ENCODE results near the gene RAB32.
A peak's percentile ranks its signal among the peaks of the same experiment; 100 is the strongest.
"Not testable (repeated sequence)": the region's sequence is repeated elsewhere in the genome, so short reads cannot be mapped to it uniquely, and the experiment has no call there.

The RAB32 gene

GRCh38 chr6:146543211-146543939, at the start of gene RAB32:
TSS of gene RAB32 (plus strand) at chr6:146543833. CDS start at chr6:146543872, 39 bp downstream.
- peak; percentile 88 for DNase-seq (ENCODE audit: low spot score)

GRCh38 chr6:146498309-146498708, 45.3 kb upstream of the RAB32 start:
- no peak for DNase-seq (ENCODE audit: low spot score)

DNA sequence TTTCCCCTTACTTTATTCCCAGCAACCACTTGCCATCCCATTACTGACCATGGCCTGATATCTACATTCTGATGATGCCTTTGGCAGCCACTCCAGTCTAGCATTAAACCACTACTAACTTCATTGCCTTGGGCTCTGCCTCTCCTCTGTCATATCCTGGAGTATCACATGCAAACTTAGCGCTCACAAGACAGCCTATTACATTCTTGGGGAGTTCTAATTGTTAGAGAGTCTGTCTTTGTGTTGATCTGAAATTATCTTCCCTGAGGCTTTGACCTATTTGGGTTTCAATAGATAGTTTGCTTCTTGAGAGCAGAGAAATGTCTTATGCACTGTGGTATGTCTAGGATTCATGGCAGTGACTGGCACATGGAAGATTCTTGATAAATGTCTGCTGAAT, 40.5 kb upstream of the RAB32 start:
- no peak for DNase-seq (ENCODE audit: low spot score)

DNA sequence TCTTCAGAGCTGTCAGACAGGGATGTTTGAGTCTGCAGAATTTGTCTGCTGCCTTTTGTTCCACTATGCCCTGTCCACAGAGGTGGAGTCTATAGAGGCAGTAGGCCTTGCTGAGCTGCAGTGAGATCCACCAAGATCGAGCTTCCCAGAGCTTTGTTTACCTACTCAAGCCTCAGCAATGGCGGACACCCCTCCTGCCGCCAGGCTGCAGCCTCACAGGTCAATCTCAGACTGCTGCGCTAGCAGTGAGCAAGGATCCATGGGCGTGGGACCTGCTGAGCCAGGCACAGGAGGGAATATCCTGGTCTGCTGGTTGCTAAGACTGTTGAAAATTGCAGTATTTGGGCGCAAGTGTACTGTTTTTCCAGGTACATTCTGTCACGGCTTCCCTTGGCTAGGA, 28.4 kb upstream of the RAB32 start:
- DNase-seq (ENCODE audit: low spot score), result no peak

DNA sequence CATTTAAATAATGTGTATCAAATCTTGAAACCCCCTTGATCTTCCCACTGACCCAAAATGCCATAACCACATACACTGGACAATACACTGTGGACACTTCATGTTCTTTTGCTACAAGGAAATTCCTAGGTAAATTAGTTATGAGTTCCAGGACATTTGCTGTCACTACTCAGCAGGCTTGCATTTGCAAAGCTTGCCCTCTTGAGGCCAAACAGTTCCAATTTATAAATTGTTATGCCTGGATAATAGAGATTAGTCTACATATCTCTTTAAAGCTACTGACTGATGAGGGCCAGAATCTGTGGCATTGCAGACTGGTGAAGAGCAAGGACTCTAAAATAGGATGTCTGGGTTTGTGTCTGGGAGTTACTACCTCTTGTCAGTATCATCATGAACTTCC, 17.4 kb upstream of the RAB32 start:
- DNase-seq (ENCODE audit: low spot score), result no peak

GRCh38 chr6:146532702-146533101, 10.9 kb upstream of the RAB32 start:
- no peak for DNase-seq (ENCODE audit: low spot score)

DNA sequence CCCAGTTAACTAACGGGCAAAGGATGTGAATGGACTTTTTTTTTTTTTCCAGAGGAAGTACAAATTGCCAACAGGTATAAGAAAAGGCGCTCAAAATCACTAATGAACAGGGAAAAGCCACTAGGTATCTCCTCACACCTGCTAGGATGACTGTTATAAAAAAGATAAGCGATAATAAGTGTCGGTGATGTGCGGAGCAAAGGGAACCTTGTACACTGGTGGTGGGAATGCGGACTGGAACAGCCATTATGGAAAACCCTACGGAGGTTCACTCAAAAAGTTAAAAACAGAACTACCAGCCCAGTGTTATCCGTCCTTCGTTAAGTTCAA, 787 bp upstream of the RAB32 start:
- DNase-seq (ENCODE audit: low spot score), result no peak

GRCh38 chr6:146543940-146544615, 445 bp downstream of the RAB32 start:
- DNase-seq (ENCODE audit: low spot score), result peak; percentile 30

GRCh38 chr6:146544616-146545182, 1.1 kb downstream of the RAB32 start:
- no peak for DNase-seq (ENCODE audit: low spot score)

DNA sequence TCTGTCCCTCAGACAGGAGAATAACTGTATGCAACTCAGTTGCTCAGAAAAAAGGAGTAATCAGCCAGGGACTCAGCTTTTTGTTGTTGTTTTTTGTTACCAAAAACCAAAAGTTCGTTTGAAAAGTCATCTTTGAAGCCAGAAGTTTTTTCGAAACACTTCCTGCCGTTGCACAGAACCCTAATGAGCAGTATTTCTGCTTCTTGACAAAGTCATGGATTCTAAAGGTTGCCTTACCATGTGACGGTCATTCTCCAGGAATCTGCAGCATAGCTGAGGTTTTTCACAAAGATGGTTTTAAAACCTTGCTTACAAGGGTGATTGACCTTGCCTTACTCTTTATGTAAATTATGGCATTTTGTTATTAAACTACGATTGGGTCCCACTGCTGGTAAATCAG, 1.9 kb downstream of the RAB32 start:
- peak; percentile 22 for DNase-seq (ENCODE audit: low spot score)

DNA sequence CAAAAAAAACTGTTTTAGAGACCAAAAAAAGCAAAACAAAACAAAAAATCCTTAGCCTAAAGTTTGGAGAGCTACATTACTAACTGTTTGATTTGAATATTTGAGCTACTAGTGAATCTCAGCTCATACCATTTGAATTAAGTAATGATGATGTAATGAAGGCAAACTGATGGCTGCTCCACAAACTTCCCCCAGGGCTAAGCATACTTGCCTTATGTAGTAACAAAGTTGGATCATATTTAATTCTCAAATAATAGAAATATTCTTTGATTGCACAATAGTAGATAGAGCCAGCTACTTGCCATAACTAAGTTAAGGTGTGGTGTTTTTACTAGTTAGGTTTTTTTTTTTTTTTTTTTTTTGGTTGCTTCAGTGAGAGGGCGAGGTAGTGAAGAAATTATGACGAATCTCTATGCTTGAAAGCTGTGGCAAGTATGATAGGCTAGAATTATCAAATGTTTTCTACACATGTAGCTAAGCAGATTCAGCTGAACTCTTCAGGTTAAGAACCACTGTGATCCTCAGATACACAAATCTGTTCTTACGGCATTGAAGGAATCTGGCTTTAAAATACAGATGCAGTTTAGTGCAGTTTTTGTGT, 2.9 kb downstream of the RAB32 start:
- DNase-seq (ENCODE audit: low spot score), result no peak

DNA sequence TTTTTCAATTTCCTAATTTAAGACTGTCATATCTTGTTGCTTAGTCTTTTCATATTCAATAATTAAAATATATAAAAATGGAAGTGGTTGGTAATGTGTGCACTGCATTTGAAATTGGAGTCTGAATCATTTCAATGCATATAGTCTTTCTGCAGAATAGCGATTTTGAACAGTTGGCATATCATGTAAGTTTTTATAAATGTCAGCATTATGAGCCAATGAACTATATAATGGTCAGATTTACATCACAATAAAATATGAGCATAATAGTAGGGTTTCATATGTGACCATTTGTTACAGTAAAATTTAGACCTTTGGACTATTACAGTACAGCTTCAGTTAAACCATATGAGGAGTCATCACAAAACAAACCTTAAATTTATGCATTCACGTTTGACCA, 4.3 kb downstream of the RAB32 start:
- no peak for DNase-seq (ENCODE audit: low spot score)

DNA sequence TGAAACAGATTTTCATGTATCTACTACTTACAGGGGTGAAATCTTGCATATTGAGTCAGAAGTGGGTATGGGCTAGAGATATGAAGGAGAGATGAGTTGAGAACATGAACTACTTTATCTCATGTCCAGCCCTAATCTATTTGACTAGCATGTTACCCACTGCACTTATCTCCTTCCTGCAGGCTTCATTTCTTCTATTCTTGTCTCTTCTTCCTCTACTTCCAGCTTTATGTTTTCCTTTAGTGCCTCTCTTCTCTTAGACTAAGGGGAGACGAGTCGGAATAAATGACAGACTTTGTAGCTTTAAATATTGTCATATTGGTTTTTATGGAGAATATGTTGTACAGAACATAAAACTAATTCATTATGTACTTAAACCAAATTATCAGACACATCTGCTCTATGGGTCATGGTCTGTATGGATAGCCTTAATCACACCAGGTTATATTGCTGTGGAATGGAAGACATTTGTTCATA, 5.3 kb downstream of the RAB32 start:
- no peak for DNase-seq (ENCODE audit: low spot score)

- DNase-seq (ENCODE audit: low spot score), result no peak
These were observed 7.3 kb downstream of the RAB32 start for GRCh38 chr6:146550911-146551310.

DNA sequence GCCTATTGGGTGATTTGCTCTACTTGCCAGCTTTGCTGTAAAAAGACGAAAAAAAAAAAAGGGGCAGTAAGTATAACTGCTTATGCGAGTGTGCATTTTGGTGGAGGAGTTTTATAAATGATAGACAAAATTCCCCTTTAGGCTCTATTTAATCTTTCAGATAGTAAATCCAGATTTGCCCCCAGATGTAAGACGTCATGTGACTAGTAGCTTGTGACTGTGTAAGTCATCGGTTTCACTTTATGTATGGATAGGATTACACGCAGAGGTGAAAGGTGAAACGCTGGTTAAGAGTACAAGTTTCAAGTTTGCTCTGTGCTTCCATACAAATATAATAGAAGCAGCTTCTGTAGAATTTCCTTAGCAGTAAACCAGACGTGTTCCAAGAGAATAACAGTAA, 7.9 kb downstream of the RAB32 start:
- no peak for DNase-seq (ENCODE audit: low spot score)

GRCh38 chr6:146553377-146554135, 9.9 kb downstream of the RAB32 start:
- no peak for DNase-seq (ENCODE audit: low spot score)

GRCh38 chr6:146560607-146561006, 17.0 kb downstream of the RAB32 start:
- DNase-seq (ENCODE audit: low spot score), result no peak

DNA sequence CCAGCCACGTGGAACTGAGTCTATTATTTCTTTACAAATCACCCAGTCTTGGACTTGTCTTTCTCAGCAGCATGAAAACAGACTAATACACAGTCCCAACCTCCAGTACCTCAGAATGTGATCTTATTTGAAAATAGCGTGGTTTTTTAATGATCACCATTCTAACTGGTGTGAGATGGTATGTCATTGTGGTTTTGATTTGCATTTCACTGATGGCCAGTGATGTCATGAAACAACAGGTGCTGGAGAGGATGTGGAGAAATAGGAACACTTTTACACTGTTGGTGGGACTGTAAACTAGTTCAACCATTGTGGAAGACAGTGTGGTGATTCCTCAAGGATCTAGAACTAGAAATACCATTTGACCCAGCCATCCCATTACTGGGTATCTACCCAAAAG, 23.0 kb downstream of the RAB32 start:
- DNase-seq (ENCODE audit: low spot score), result not testable (repeated sequence)

- not testable (repeated sequence) for DNase-seq (ENCODE audit: low spot score)
These were observed 25.0 kb downstream of the RAB32 start for GRCh38 chr6:146568619-146569018.

DNA sequence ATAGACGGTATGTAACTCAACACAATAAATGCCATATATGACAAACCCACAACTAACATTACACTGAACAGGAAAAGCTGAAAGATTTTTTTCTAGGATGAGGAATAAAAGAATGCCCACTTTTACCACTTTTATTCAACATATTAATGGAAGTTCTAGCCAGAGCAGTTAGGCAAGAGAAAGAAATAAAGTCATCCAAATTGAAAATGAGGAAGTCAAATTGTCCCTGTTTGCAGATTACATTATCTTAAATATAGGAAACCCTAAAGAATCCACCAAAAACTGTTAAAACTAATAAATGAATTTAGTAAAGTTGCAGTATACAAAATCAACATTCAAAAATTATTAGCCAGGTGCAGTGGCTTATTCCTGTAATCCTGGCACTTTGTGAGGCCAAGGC, 30.6 kb downstream of the RAB32 start:
- DNase-seq (ENCODE audit: low spot score), result no peak

- no peak for DNase-seq (ENCODE audit: low spot score)
These were observed 34.4 kb downstream of the RAB32 start for GRCh38 chr6:146578054-146578453.

DNA sequence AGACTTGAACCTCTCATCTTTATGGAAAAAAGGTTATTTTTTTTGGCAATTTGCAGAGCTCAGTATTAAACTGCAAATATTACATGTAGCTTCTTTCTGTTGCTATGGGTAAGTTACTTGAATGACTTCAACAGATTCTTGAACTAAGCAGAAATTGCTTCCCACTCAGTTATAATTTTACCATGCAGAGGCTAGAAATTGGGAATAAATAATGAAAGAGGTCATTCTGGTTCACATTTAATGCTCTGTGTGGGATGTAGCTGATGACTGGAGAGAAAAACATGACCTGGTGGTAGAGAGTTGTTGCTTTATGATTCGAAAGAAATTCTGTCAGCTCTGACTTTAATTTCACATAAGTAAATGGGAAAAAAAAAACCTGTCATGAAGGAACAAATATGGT, 38.3 kb downstream of the RAB32 start:
- DNase-seq (ENCODE audit: low spot score), result no peak
